GM19023 (cell line): Measurements from ENCODE around the gene EARS2.
"Not testable (repeated sequence)": the region's sequence is repeated elsewhere in the genome, so short reads cannot be mapped to it uniquely, and the experiment has no call there.

Source experiments
- ATAC-seq: cut with Tn5 transposase; IDR thresholded peaks from one replicate; pipeline ENCODE4 v1.9.1; 2021; ENCODE audit warnings: mild to moderate bottlenecking, moderate library complexity; ENCODE audit not compliant: unreplicated experiment

The EARS2 gene

GRCh38 chr16:23570992-23571632 is 14.0 kb upstream of the EARS2 start:
- ATAC-seq: no peak

- no peak for ATAC-seq
Observed at GRCh38 chr16:23567602-23568001, 10.5 kb upstream of the EARS2 start.

GRCh38 chr16:23566724-23567123 is 9.6 kb upstream of the EARS2 start:
- ATAC-seq: no peak

GRCh38 chr16:23564575-23565363 is 7.6 kb upstream of the EARS2 start:
- ATAC-seq: no peak

- no peak for ATAC-seq
Observed at GRCh38 chr16:23563186-23563585, 6.0 kb upstream of the EARS2 start.

- no peak for ATAC-seq
Observed at GRCh38 chr16:23562505-23562904, 5.4 kb upstream of the EARS2 start.

GRCh38 chr16:23561586-23561985 is 4.4 kb upstream of the EARS2 start:
- ATAC-seq: no peak

GRCh38 chr16:23557779-23558702 is 891 bp upstream of the EARS2 start:
- peak; percentile 16 for ATAC-seq

- no peak for ATAC-seq
Observed at GRCh38 chr16:23554536-23554935, 2.6 kb downstream of the EARS2 start.

- ATAC-seq: no peak
Observed at GRCh38 chr16:23552161-23552560, 5.0 kb downstream of the EARS2 start.

- no peak for ATAC-seq
Observed at GRCh38 chr16:23549938-23550337, 7.2 kb downstream of the EARS2 start.

GRCh38 chr16:23544436-23544835 is 12.7 kb downstream of the EARS2 start:
- no peak for ATAC-seq

- ATAC-seq: not testable (repeated sequence)
Observed at GRCh38 chr16:23540817-23541178, 16.4 kb downstream of the EARS2 start.

GRCh38 chr16:23539984-23540816 is 16.9 kb downstream of the EARS2 start:
- no peak for ATAC-seq

- ATAC-seq: no peak
Observed at GRCh38 chr16:23538919-23539278, 18.3 kb downstream of the EARS2 start.

- ATAC-seq: no peak
Observed at GRCh38 chr16:23537390-23537789, 19.8 kb downstream of the EARS2 start.

GRCh38 chr16:23535901-23536300 is 21.2 kb downstream of the EARS2 start:
- ATAC-seq: no peak

- no peak for ATAC-seq
Observed at GRCh38 chr16:23534868-23535860, 22.0 kb downstream of the EARS2 start.

GRCh38 chr16:23532448-23532847 is 24.7 kb downstream of the EARS2 start:
- no peak for ATAC-seq
